IMR-90 (cell line): Measurements from ENCODE around the gene BAHD1. TPM values are rescaled to one million over a fixed set of nuclear protein-coding genes. Genes with fewer than 3 reads are reported as not detected.
A peak's percentile ranks its signal among the peaks of the same experiment; 100 is the strongest.

ENCODE experiments used
- ATAC-seq: fragments of 200-7000 bp; cut with Tn5 transposase; 2 replicates; pipeline ENCODE4 v1.9.1; 2020; ENCODE audit warnings: low read depth, mild to moderate bottlenecking, moderate library complexity
- BruUV-seq: library from RNA; stranded (reverse); fragments of 400-500 nt; replicated peaks from 2 replicates; lab custom pipeline; 2021; lab: Mats Ljungman, UMichigan
- CTCF ChIA-PET: fragments of 300-600 bp; formaldehyde crosslinking; extraction: SDS; loops from one replicate; lab custom pipeline; 2021; ENCODE audit warnings: antibody characterized with exemption; lab: Yijun Ruan, JAX
- POLR2A ChIA-PET: fragments of 300-600 bp; sonication (Branson Sonifier 250); formaldehyde crosslinking; loops from one replicate; lab custom pipeline; 2022; ENCODE audit warnings: antibody characterized with exemption; ENCODE audit not compliant: unreplicated experiment; lab: Charles Lee
- DNase-seq: peaks from one replicate; pipeline ENCODE4 v3.0.0; 2013
- H2AFZ ChIP-seq: replicated peaks from 2 replicates; pipeline ENCODE3; 2013; ENCODE audit warnings: low read length, mild to moderate bottlenecking; ENCODE audit not compliant: poor library complexity
- H2AK5ac ChIP-seq: 2 replicates; pipeline ENCODE4 v1.6.1; 2013; ENCODE audit warnings: low read depth, low read length, inconsistent platforms
- H2AK9ac ChIP-seq: replicated peaks from 2 replicates; pipeline ENCODE3; 2013; ENCODE audit warnings: mild to moderate bottlenecking, low read depth, low read length, moderate library complexity; ENCODE audit not compliant: poor library complexity
- H2BK120ac ChIP-seq: 2 replicates; pipeline ENCODE4 v1.6.1; 2013; ENCODE audit warnings: low read depth, low read length, inconsistent platforms
- H2BK15ac ChIP-seq: 3 replicates; pipeline ENCODE4 v1.6.1; 2013; ENCODE audit warnings: low read depth, low read length, inconsistent platforms
- H2BK20ac ChIP-seq: 2 replicates; pipeline ENCODE4 v1.6.1; 2013; ENCODE audit warnings: low read depth, mild to moderate bottlenecking, inconsistent platforms, low read length, moderate library complexity
- H2BK5ac ChIP-seq: 2 replicates; pipeline ENCODE4 v1.6.1; 2013; ENCODE audit warnings: mild to moderate bottlenecking, low read depth, low read length, inconsistent platforms; ENCODE audit not compliant: poor library complexity, severe bottlenecking
- H3K14ac ChIP-seq: replicated peaks from 2 replicates; pipeline ENCODE4 v1.6.1; 2013; ENCODE audit warnings: low read depth, low read length, inconsistent platforms
- H3K18ac ChIP-seq: 2 replicates; pipeline ENCODE4 v1.6.1; 2013; ENCODE audit warnings: low read depth, low read length, control low read depth
- H3K23ac ChIP-seq: 2 replicates; pipeline ENCODE4 v1.6.1; 2013; ENCODE audit warnings: low read depth, low read length, inconsistent platforms
- H3K27ac ChIP-seq: 2 replicates; pipeline ENCODE4 v1.5.1; 2013; ENCODE audit warnings: mild to moderate bottlenecking, control low read depth, low read length; ENCODE audit not compliant: insufficient read depth
- H3K27me3 ChIP-seq: 2 replicates; pipeline ENCODE4 v1.6.1; 2013; ENCODE audit warnings: low read length; ENCODE audit not compliant: control insufficient read depth, insufficient read depth
- H3K36me3 ChIP-seq: 2 replicates; pipeline ENCODE4 v1.6.1; 2013; ENCODE audit warnings: low read length, mixed read lengths; ENCODE audit not compliant: control insufficient read depth, insufficient read depth
- H3K4ac ChIP-seq: 2 replicates; pipeline ENCODE4 v1.6.1; 2013; ENCODE audit warnings: low read depth, low read length, inconsistent platforms
- H3K4me1 ChIP-seq: 2 replicates; pipeline ENCODE4 v1.6.1; 2013; ENCODE audit warnings: low read length, mixed read lengths; ENCODE audit not compliant: control insufficient read depth, insufficient read depth
- H3K4me2 ChIP-seq: 2 replicates; pipeline ENCODE4 v1.6.1; 2013; ENCODE audit warnings: low read depth, mild to moderate bottlenecking, control low read depth, low read length, moderate library complexity
- H3K4me3 ChIP-seq: 2 replicates; pipeline ENCODE4 v1.5.1; 2013; ENCODE audit warnings: low read depth, mild to moderate bottlenecking, control low read depth, low read length, moderate library complexity; ENCODE audit not compliant: insufficient read depth
- H3K56ac ChIP-seq: 2 replicates; pipeline ENCODE4 v1.6.1; 2013; ENCODE audit warnings: low read length, inconsistent platforms; ENCODE audit not compliant: insufficient read depth; ENCODE audit errors: extremely low read depth
- H3K79me1 ChIP-seq, 2 experiments: 2 replicates each; pipeline ENCODE4 v1.6.1; 2013; ENCODE audit warnings: low read length in 2 of 2, inconsistent platforms in 1 of 2, low read depth in 1 of 2
- H3K9ac ChIP-seq: 2 replicates; pipeline ENCODE4 v1.6.1; 2013; ENCODE audit warnings: low read depth, low read length, control low read depth
- H3K9me1 ChIP-seq: 2 replicates; pipeline ENCODE4 v1.6.1; 2013; ENCODE audit warnings: low read length, inconsistent platforms; ENCODE audit not compliant: insufficient read depth
- H3K9me3 ChIP-seq: 2 replicates; pipeline ENCODE4 v1.6.1; 2013; ENCODE audit warnings: low read length; ENCODE audit not compliant: control insufficient read depth, insufficient read depth
- H4K20me1 ChIP-seq: 2 replicates; pipeline ENCODE4 v1.6.1; 2013; ENCODE audit warnings: low read length, inconsistent platforms; ENCODE audit not compliant: insufficient read depth
- H4K5ac ChIP-seq: 2 replicates; pipeline ENCODE4 v1.6.1; 2013; ENCODE audit warnings: mild to moderate bottlenecking, low read depth, low read length, control low read depth
- H4K8ac ChIP-seq, 2 experiments: 2 replicates each; pipeline ENCODE4 v1.6.1; 2013; ENCODE audit warnings: low read depth in 2 of 2, low read length in 2 of 2, control low read depth in 1 of 2, inconsistent platforms in 1 of 2
- H4K91ac ChIP-seq: 2 replicates; pipeline ENCODE4 v1.6.1; 2013; ENCODE audit warnings: low read depth, low read length, inconsistent platforms; ENCODE audit not compliant: insufficient read depth
- BHLHE40 ChIP-seq: fragments of 150-350 bp; IDR thresholded peaks from 2 replicates; pipeline ENCODE4 v1.6.1; 2016; ENCODE audit warnings: mild to moderate bottlenecking, low read depth, low read length
- CEBPB ChIP-seq: IDR thresholded peaks from 2 replicates; pipeline ENCODE4 v1.6.1; 2012; ENCODE audit warnings: low read depth, low read length, improper control_type of control experiment
- MAFK ChIP-seq: IDR thresholded peaks from 2 replicates; pipeline ENCODE4 v1.6.1; 2012; ENCODE audit warnings: low read depth, low read length, improper control_type of control experiment
- WGBS, 2 experiments: methylation state at CpG; one replicate each; pipeline versions ENCODE4 v1.1.5 to v1.1.7; 2013; ENCODE audit warnings: missing lambda C conversion rate in 2 of 2; ENCODE audit not compliant: insufficient read length in 1 of 2; ENCODE audit errors: extremely low coverage in 2 of 2; 5-methylcytosine and 5-hydroxymethylcytosine counted together
- dilution Hi-C: fragments of 300-500 bp; cut with HindIII; formaldehyde crosslinking; loops from one replicate; pipeline ENCODE4 v1.14.3; 2018; ENCODE audit warnings: low sequenced_read_pairs; ENCODE audit not compliant: unreplicated experiment
- in situ Hi-C: fragments of 300-500 bp; cut with MboI; formaldehyde crosslinking; loops from 3 replicates; pipeline ENCODE4 v1.14.3; 2019; ENCODE audit warnings: low sequenced_read_pairs, inconsistent platforms, mixed read lengths
- intact Hi-C: fragments of 100-400 bp; cut with micrococcal nuclease; formaldehyde crosslinking; loops from 2 replicates; pipeline ENCODE4 v1.10.0; 2022
- polyA plus RNA-seq, 3 experiments: library from polyadenylated mRNA; depleted of rRNA; stranded (reverse); fragments of >200 nt; gene quantifications; 2 replicates each; pipeline ENCODE4 v1.2.3, GENCODE V29; 2012; ENCODE audit warnings: low replicate concordance in 1 of 3
- total RNA-seq: library from RNA; depleted of rRNA; stranded (reverse); fragments of >200 nt; gene quantifications from 2 replicates; pipeline ENCODE4 v1.2.3, GENCODE V29; 2012

Gene BAHD1
- total and polyA plus RNA-seq, 2 of the 4 experiments (the other 2 are of a cell fraction), result 3.0 to 8.7 TPM

GRCh38 chr15:40392986-40393948, 47.5 kb upstream of the BAHD1 start:
- ChIA-PET CTCF (no interaction called here), POLR2A (no interaction called here)
- Histone ChIP-seq H3K4ac (no peak overlapping the region), H3K14ac (no peak overlapping the region), H3K18ac (no peak overlapping the region), H2BK5ac (no peak overlapping the region), H4K91ac (no peak overlapping the region), H3K79me1 (peaks cover 3 to 6% of the 10 kb centered on the region in 2 experiments; a peak in 1 of 4 replicates), H2BK15ac (no peak overlapping the region), H2AK5ac (no peak overlapping the region), H3K4me2 (no peak overlapping the region), H4K8ac (no peak overlapping the region), H4K20me1 (no peaks in the 10 kb centered on the region), H3K36me3 (peaks cover 21% of the 10 kb centered on the region), H3K23ac (no peak overlapping the region), H3K27ac (no peak overlapping the region), H2AK9ac (no peak overlapping the region), H3K27me3 (no peaks in the 10 kb centered on the region), H2AFZ (no peak overlapping the region), H3K4me1 (no peaks in the 10 kb centered on the region; the same call in 1 of the 2 replicates), H3K56ac (no peak overlapping the region), H3K9me3 (no peaks in the 10 kb centered on the region), H3K9me1 (no peaks in the 10 kb centered on the region), H3K4me3 (no peak overlapping the region), H4K5ac (no peak overlapping the region), H2BK120ac (no peak overlapping the region), H3K9ac (no peak overlapping the region), H2BK20ac (no peak overlapping the region)
- ATAC-seq (peak; percentile 35; the same call in 1 of the 2 replicates), DNase-seq (peak; percentile 65)
- no TSS peak for BruUV-seq
- WGBS, 2 experiments, result no CpG with 5 or more reads among the region's 4 CpGs
- TF ChIP-seq MAFK, result peak; percentile 40
- no peak for TF ChIP-seq BHLHE40
- peak; percentile 65 for TF ChIP-seq CEBPB
- dilution Hi-C loops, result no loop called here
- in situ Hi-C loops, result no loop called here
- intact Hi-C loops, result no loop called here
